Upper lobe of left lung (tissue), 6 donors: ENCODE measurements around the gene AKT1S1. TPM values are rescaled to one million over a fixed set of nuclear protein-coding genes. Genes with fewer than 3 reads are reported as not detected.
A peak's percentile ranks its signal among the peaks of the same experiment; 100 is the strongest.

ENCODE experiments used
- ATAC-seq, 2 donors: fragments of 200-7000 bp; cut with Tn5 transposase; one replicate each; pipeline ENCODE4 v1.9.1; 2022; ENCODE audit warnings: mild to moderate bottlenecking in 2 of 2, moderate library complexity in 2 of 2; ENCODE audit not compliant: low FRiP score in 2 of 2
- DNase-seq, 2 donors: peaks; one replicate each; pipeline ENCODE4 v3.0.0-alpha.2; 2019 to 2020
- H3K27ac ChIP-seq, 4 donors: fragments of 200-600 bp; sonication (generic); one replicate each; pipeline ENCODE4 v1.5.1; 2016 to 2019
- H3K27me3 ChIP-seq, 4 donors: fragments of 200-600 bp; sonication (generic); one replicate each; pipeline ENCODE4 v1.5.1; 2017 to 2019
- H3K36me3 ChIP-seq, 4 donors: fragments of 200-600 bp; sonication (generic); one replicate each; pipeline ENCODE4 v1.5.1; 2016 to 2019
- H3K4me1 ChIP-seq, 4 donors: fragments of 200-600 bp; sonication (generic); one replicate each; pipeline ENCODE4 v1.5.1; 2018 to 2019
- H3K4me3 ChIP-seq, 4 donors: fragments of 200-600 bp; sonication (generic); one replicate each; pipeline ENCODE4 v1.5.1; 2017 to 2019; ENCODE audit warnings: mild to moderate bottlenecking in 2 of 4, moderate library complexity in 1 of 4
- H3K9me3 ChIP-seq, 4 donors: fragments of 200-600 bp; sonication (generic); one replicate each; pipeline ENCODE4 v1.5.1; 2018 to 2019
- CTCF ChIP-seq, 6 experiments: fragments of 450-650 bp in 4 of 6; fragments of 200-600 bp in 2 of 6; sonication (generic) in 2 of 6; IDR thresholded peaks; one replicate each; pipeline ENCODE4 v1.5.1; 2016 to 2019; ENCODE audit warnings: antibody characterized with exemption in 6 of 6
- EP300 ChIP-seq, 4 donors: sonication (generic); formaldehyde crosslinking; IDR thresholded peaks; one replicate each; pipeline ENCODE4 v1.5.1; 2017; ENCODE audit warnings: antibody characterized with exemption in 4 of 4, control low read depth in 2 of 4
- POLR2A ChIP-seq, 4 donors: fragments of 450-650 bp; IDR thresholded peaks; one replicate each; pipeline ENCODE4 v1.5.1; 2016 to 2017; ENCODE audit warnings: antibody characterized with exemption in 4 of 4, mild to moderate bottlenecking in 2 of 4
- POLR2AphosphoS5 ChIP-seq, 2 donors: sonication (generic); formaldehyde crosslinking; IDR thresholded peaks; one replicate each; pipeline ENCODE4 v1.5.1; 2017; ENCODE audit warnings: antibody characterized with exemption in 2 of 2
- WGBS, 2 donors: methylation state at CpG; one replicate each; pipeline ENCODE4 v1.1.5; 2017 to 2018; 5-methylcytosine and 5-hydroxymethylcytosine counted together
- total RNA-seq, 6 donors: library from RNA; depleted of rRNA in 4 of 6; stranded (reverse); fragments of >200 nt in 4 of 6; gene quantifications; one replicate each; pipeline versions ENCODE4 v1.1.0 to v1.2.1, GENCODE V29; 2016 to 2021
- donor health status: DM: no; HTN: no; CAD: no; lungs with moderate emphysema.
- donor health status: DM: no; HTN: yes; CAD: no; lungs with severe emphysema.

Gene AKT1S1
- total RNA-seq, 6 donors from 2014 or later = 11.8 to 35.5 (median 25.7) TPM

- DNase-seq (no peak), ATAC-seq (no peak)
- H3K4me3 ChIP-seq = no peak overlapping the region
- H3K4me1 ChIP-seq = peaks cover 24 to 40% (median 35%) of the 10 kb centered on the region in 4 donors
- H3K27me3 ChIP-seq = no peaks in the 10 kb centered on the region
- H3K9me3 ChIP-seq = no peaks in the 10 kb centered on the region
- WGBS, 2 donors = 73 to 90% methylated on average over 3 of the region's 3 CpGs
- no peak for TF ChIP-seq POLR2A (IDR thresholded peaks at IDR 0.05)
- no peak for TF ChIP-seq CTCF (IDR thresholded peaks at IDR 0.05)
- TF ChIP-seq EP300 (IDR thresholded peaks at IDR 0.05) = no peak
- TF ChIP-seq POLR2AphosphoS5 (IDR thresholded peaks at IDR 0.05) = no peak
- no peak overlapping the region for H3K27ac ChIP-seq
- H3K36me3 ChIP-seq = no peaks in the 10 kb centered on the region
Measured at GRCh38 chr19:49848938-49849337, 28.2 kb downstream of the AKT1S1 start.

- Histone ChIP-seq H3K27ac (peak overlapping the region in 1 of 4 donors; percentile 42), H3K27me3 (no peaks in the 10 kb centered on the region), H3K4me3 (no peak overlapping the region), H3K36me3 (no peaks in the 10 kb centered on the region), H3K4me1 (peaks cover 16 to 34% (median 29%) of the 10 kb centered on the region in 4 donors), H3K9me3 (no peaks in the 10 kb centered on the region)
- WGBS, 2 donors = 75 to 77% methylated on average over 10 of the region's 10 CpGs
- TF ChIP-seq POLR2AphosphoS5 (IDR thresholded peaks at IDR 0.05) (no peak), POLR2A (IDR thresholded peaks at IDR 0.05) (no peak), EP300 (IDR thresholded peaks at IDR 0.05) (no peak), CTCF (IDR thresholded peaks at IDR 0.05) (no peak)
- DNase-seq (peak in 1 of 2 donors; percentile 50), ATAC-seq (no peak)
Measured at GRCh38 chr19:49847731-49848696, 29.1 kb downstream of the AKT1S1 start.

- no peak for TF ChIP-seq EP300 (IDR thresholded peaks at IDR 0.05)
- TF ChIP-seq CTCF (IDR thresholded peaks at IDR 0.05) = no peak
- no peak for TF ChIP-seq POLR2A (IDR thresholded peaks at IDR 0.05)
- ATAC-seq = no peak
- H3K9me3 ChIP-seq = no peaks in the 10 kb centered on the region
Measured at GRCh38 chr19:49846408-49846807, 30.7 kb downstream of the AKT1S1 start.

GRCh38 chr19:49845414-49845813 lies 31.7 kb downstream of the AKT1S1 start:
- WGBS, 2 donors = 58 to 61% methylated on average over 3 of the region's 3 CpGs
- H3K9me3 ChIP-seq = no peaks in the 10 kb centered on the region
- ATAC-seq (no peak), DNase-seq (no peak)
- no peak overlapping the region for H3K27ac ChIP-seq
- no peak overlapping the region for H3K4me3 ChIP-seq
- peaks cover 4 to 23% (median 15%) of the 10 kb centered on the region in 4 donors for H3K4me1 ChIP-seq
- no peaks in the 10 kb centered on the region for H3K27me3 ChIP-seq
- peaks cover 0 to 8% (median 2%) of the 10 kb centered on the region in 4 donors for H3K36me3 ChIP-seq
- TF ChIP-seq EP300 (IDR thresholded peaks at IDR 0.05) (no peak), POLR2A (IDR thresholded peaks at IDR 0.05) (no peak), POLR2AphosphoS5 (IDR thresholded peaks at IDR 0.05) (no peak), CTCF (IDR thresholded peaks at IDR 0.05) (no peak)

More at GRCh38 chr19:49846408-49846807, 30.7 kb downstream of the AKT1S1 start:
- WGBS, 2 donors = 78 to 87% methylated on average over 5 of the region's 5 CpGs
- Histone ChIP-seq H3K27me3 (no peaks in the 10 kb centered on the region), H3K4me3 (no peak overlapping the region), H3K36me3 (no peaks in the 10 kb centered on the region), H3K4me1 (peaks cover 4 to 23% (median 15%) of the 10 kb centered on the region in 4 donors), H3K27ac (no peak overlapping the region)
- no peak for DNase-seq
